Epithelial cell of esophagus (primary cell): ENCODE results near the gene ADGRL3.

ENCODE experiments used
- DNase-seq: peaks from one replicate; pipeline ENCODE4 v3.0.0; 2010; ENCODE audit warnings: low read depth
- H3K4me3 ChIP-seq: 2 replicates; pipeline ENCODE4 v1.5.1; 2011; ENCODE audit warnings: mild to moderate bottlenecking, low read length, control low read depth
- TF ChIP-seq, protein P1 (sequence below): IDR thresholded peaks from 2 replicates; pipeline ENCODE4 v1.5.1; 2011; ENCODE audit warnings: low read depth, mild to moderate bottlenecking, low read length, control low read depth, inconsistent platforms; ENCODE audit not compliant: insufficient read depth; ENCODE audit errors: missing control alignments

Gene ADGRL3

DNA sequence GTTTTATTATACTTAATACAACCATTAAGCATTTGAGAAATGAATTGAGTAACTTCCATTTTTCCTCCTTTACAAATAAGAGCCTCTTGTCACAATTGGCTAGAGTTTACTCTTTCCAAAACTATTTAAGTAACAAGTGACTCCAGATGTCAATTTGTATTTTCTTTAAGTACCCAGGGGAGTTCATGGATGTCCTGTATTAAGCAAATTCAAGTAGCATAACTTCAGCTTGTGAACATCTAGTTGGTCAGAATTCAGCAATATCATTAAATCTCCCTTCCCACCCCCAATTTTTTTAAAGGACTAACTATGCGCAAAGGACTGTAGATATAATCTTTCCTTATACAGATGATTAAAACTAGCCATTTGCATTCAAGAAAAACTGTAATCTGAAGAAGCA is 1.4 kb upstream of the ADGRL3 start:
- no peak overlapping the region for H3K4me3 ChIP-seq
- DNase-seq: no peak
- TF ChIP-seq, protein P1, sequence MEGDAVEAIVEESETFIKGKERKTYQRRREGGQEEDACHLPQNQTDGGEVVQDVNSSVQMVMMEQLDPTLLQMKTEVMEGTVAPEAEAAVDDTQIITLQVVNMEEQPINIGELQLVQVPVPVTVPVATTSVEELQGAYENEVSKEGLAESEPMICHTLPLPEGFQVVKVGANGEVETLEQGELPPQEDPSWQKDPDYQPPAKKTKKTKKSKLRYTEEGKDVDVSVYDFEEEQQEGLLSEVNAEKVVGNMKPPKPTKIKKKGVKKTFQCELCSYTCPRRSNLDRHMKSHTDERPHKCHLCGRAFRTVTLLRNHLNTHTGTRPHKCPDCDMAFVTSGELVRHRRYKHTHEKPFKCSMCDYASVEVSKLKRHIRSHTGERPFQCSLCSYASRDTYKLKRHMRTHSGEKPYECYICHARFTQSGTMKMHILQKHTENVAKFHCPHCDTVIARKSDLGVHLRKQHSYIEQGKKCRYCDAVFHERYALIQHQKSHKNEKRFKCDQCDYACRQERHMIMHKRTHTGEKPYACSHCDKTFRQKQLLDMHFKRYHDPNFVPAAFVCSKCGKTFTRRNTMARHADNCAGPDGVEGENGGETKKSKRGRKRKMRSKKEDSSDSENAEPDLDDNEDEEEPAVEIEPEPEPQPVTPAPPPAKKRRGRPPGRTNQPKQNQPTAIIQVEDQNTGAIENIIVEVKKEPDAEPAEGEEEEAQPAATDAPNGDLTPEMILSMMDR: no peak

DNA sequence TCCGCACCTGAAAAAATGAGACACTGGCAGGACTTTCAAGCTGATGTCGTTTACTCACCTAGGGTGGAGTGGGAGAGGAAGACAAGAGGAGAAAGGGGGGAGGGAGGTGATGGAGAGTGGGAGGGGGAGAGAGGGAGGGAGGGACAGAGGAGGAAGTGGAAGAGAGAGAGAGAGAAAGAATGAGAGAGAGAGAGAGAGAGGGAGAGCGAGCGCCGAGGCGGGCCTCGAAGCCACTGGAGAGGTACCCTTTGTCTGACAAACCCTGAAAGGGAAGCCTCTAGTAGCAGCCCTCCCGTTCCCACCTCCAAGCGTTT is 296 bp upstream of the ADGRL3 start:
- DNase-seq: no peak
- TF ChIP-seq, protein P1: no peak
- peak overlapping the region; percentile 24 for H3K4me3 ChIP-seq

DNA sequence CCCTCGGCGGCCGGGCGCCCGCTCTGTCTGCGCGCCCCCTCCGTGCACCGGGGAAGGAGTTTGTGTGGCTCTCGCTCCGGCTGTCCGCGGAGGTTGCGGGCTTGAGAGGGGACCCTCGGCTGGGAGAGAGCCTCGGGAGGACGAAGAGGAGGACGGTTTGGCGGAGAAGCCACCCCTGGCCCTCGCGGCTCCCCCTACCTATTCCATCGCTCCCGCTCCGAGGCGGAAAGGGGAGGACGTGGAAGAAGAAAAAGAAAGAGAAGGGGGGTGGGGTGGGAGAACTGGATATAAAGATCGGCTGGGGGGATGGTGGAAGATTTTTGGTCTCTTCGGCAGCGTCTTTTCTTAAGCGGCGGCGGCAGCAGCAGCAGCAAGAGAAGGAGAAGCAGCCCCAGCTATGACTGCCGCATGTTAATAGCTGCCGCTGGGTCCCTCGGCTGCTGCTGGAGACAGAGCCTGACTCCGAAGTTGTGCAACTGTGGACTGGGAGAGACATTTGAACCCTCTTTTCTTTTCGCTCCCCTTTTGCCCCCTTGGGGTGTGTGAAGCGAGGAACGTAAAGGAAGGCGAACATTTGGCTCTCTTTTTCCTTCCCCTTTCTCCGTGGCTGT is 895 bp downstream of the ADGRL3 start:
- DNase-seq: peak; percentile 43
- TF ChIP-seq, protein P1: no peak
- H3K4me3 ChIP-seq: peak overlapping the region; percentile 61

DNA sequence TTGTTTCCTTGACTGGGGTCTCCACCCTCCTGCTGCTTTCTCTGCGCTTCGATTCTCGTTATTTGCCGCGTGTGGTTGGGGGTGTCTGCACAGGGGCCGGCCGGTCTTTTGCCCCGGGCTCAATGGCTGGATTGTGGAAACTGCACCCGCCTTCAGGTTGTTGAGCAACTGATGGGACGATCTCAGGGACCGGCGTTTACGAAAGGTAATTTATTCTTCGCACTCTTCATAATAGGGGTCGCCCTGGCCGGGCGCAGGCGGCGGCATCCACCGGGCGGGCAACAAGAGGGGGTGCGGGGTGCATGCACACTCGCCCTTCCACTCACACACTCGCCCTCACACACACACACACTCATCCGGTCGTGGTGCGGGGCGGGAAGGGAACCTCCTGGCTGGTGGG is 1.4 kb downstream of the ADGRL3 start:
- H3K4me3 ChIP-seq: peak overlapping the region; percentile 61
- TF ChIP-seq, protein P1: no peak

DNA sequence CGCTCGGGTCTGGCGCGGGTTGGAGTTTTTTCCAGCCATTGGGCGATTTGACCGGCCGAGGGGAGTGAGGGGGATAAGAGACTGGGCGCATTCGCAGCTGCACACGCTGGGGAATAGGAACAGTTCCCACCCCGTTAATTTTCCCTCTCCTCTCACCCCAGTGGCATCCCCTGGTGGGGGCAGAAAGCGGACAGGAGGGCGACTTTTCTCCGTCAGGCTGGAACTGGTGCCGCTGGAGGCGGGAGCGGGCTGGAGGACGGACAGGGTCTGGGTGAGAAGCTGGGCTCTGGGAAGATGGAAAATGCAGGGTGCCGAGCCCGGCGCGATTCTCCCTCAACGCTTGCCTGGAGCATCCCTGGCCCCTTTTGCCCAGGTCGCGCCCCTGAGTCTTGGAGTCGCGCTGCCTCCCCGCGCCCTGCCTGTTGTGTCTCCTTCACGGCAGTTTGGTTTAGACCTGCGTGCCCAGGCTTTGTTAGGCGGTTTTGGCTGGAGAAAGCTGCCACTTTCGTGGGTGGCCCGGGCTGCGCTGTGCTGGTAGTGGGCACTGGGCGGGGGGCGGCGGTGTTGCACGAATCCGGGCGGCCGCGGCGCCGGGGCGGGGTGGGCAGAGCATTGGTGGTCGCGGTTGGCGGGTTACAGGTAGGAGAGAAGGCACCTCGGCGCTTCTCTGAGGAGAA is 2.0 kb downstream of the ADGRL3 start:
- peak overlapping the region; percentile 61 for H3K4me3 ChIP-seq
- no peak for DNase-seq
- TF ChIP-seq, protein P1: no peak

More for the DNA sequence above, 1.4 kb downstream of the ADGRL3 start:
- peak; percentile 20 for DNase-seq

DNA sequence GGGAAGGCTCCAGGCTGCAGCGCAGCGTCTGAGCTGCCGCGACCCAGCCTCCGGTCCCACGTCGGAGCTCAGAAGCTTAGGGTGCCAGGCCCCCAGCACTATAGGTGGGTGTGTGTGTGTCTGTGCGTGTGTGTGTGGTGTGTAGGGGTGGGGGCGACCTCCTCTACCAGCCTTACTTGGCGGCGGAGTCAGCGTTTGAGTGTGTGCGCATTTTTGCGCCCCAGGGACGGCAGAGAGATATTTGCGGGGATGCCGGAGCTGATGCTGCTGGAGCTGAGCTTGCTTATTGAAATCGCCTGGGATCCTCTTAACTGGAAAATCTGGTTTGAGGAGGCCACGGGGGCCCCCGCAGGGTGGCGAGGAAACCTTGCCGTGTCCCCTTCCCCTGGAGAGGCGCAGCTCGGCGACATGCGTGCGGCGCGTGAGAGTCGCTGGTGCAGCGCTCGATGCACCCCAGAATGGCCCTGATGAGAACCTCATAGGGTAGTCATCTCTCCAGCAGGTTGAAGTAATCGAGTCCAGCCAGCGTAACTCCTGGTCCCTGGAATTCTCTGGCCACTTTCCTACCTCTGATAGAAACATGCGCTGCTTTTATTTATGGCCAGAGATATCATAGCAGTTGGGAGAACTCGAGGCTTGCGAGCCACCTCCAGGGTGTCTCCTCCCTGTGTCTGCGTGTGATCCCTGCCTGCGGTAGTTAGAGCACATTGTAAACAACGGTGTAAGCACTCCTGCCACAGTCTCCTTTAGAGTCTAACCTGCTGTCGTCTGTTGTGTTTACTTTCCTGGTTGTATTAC is 2.7 kb downstream of the ADGRL3 start:
- TF ChIP-seq, protein P1: no peak
- DNase-seq: peak; percentile 63
- H3K4me3 ChIP-seq: peak overlapping the region; percentile 61
